ENCODE measurements around the gene TGFBI. TPM values are rescaled to one million over a fixed set of nuclear protein-coding genes. Genes with fewer than 3 reads are reported as not detected.

Gene TGFBI
- total RNA-seq, 1 donor from 2014 or later = 2.3 TPM

DNA sequence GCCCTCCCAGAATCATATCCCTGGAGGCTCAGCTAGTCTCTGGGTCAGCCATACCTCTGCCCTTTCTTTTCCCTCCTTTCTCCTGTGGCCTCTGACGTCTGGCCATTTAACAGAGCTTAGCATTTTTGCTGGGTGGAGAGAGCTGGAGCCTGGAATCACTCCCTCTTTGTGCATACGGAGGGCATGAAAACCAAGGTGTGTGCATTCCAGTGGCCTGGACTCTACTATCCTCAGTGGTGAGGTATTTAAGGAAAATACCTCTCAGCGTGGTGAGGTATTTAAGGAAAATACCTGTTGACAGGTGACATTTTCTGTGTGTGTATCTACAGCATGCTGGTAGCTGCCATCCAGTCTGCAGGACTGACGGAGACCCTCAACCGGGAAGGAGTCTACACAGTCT, 27.5 kb downstream of the TGFBI start:
- Mint-ChIP-seq H3K4me3 (ENCODE audit: low read depth) (no peak overlapping the region), H3K27ac (no peak overlapping the region), H3K36me3 (ENCODE audit: insufficient read depth) (no peaks in the 10 kb centered on the region), H3K9me3 (ENCODE audit: low read depth) (no peaks in the 10 kb centered on the region), H3K27me3 (peaks cover 11% of the 10 kb centered on the region), H3K4me1 (ENCODE audit: low read depth) (peaks cover 7% of the 10 kb centered on the region)
- TF ChIP-seq, protein P1, sequence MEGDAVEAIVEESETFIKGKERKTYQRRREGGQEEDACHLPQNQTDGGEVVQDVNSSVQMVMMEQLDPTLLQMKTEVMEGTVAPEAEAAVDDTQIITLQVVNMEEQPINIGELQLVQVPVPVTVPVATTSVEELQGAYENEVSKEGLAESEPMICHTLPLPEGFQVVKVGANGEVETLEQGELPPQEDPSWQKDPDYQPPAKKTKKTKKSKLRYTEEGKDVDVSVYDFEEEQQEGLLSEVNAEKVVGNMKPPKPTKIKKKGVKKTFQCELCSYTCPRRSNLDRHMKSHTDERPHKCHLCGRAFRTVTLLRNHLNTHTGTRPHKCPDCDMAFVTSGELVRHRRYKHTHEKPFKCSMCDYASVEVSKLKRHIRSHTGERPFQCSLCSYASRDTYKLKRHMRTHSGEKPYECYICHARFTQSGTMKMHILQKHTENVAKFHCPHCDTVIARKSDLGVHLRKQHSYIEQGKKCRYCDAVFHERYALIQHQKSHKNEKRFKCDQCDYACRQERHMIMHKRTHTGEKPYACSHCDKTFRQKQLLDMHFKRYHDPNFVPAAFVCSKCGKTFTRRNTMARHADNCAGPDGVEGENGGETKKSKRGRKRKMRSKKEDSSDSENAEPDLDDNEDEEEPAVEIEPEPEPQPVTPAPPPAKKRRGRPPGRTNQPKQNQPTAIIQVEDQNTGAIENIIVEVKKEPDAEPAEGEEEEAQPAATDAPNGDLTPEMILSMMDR (IDR thresholded peaks at IDR 0.05; ENCODE audit: unreplicated experiment) = no peak
- DNase-seq (ENCODE audit: low spot score, unreplicated experiment) = no peak

DNA sequence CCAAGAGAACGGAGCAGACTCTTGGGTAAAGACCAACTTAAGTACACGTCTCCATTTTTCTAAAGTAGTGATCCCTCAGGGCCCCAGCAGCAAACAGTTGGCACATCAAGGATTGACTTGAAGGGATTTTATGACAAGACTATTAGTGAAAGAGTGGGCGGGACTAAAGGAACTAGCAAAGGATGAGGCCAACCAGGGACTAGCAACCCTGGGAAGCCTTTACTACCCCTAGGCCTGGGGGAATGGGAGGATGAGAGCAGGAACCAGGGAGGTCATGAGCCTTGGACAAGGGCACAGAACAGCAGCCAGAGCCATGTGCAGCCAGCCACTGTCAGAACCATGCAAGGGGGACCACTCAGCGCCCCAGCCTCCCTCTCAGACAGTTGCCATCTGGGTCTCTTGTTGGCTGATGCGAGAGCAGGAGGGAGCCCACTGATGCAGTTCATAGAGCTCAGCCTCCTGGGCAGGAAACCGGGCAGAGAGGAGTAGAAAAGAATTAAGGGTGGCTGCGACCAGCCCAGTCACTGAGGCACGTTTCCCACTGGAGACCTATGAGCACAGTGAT, 28.1 kb downstream of the TGFBI start:
- Mint-ChIP-seq H3K9me3 (ENCODE audit: low read depth) (no peaks in the 10 kb centered on the region), H3K27ac (no peak overlapping the region), H3K4me3 (ENCODE audit: low read depth) (no peak overlapping the region), H3K36me3 (ENCODE audit: insufficient read depth) (no peaks in the 10 kb centered on the region), H3K27me3 (peaks cover 11% of the 10 kb centered on the region), H3K4me1 (ENCODE audit: low read depth) (peaks cover 7% of the 10 kb centered on the region)
- TF ChIP-seq, protein P1 (IDR thresholded peaks at IDR 0.05; ENCODE audit: unreplicated experiment) = no peak
- no peak for DNase-seq (ENCODE audit: low spot score, unreplicated experiment)

DNA sequence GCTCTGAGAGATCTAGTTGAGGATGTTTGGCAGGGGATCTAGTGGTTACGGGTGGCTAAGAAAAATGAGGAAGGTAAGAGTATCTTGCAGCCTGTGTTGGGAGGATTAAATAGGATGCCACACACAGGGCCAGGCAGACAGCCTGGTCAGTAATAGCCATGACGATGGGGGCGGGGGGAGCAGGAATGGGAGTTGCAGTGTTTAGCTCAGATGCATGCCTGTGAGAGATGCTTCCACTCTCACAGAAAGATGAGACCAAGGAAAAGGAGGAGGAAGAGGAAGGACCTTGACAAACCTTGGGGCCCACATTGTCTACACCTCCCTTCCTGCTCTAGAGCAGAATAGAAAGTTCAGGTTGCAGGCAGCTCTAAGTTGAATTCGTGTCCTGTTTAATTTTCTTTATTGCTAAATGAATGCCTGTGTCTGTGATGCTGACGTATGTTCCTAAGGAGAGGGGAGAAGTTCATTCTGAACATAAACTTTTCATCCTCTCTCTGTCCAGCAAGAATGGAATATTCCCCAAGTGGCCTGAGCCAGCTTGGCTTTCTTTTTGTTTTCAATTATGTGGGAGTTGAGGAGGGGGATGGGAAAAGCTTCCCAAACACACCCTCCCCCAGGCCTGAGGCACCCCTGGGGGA, 28.7 kb downstream of the TGFBI start:
- Mint-ChIP-seq H3K27me3 (peaks cover 11% of the 10 kb centered on the region), H3K9me3 (ENCODE audit: low read depth) (no peaks in the 10 kb centered on the region), H3K4me1 (ENCODE audit: low read depth) (peaks cover 7% of the 10 kb centered on the region), H3K4me3 (ENCODE audit: low read depth) (no peak overlapping the region), H3K36me3 (ENCODE audit: insufficient read depth) (no peaks in the 10 kb centered on the region), H3K27ac (no peak overlapping the region)
- no peak for DNase-seq (ENCODE audit: low spot score, unreplicated experiment)
- TF ChIP-seq, protein P1 (IDR thresholded peaks at IDR 0.05; ENCODE audit: unreplicated experiment) = no peak

DNA sequence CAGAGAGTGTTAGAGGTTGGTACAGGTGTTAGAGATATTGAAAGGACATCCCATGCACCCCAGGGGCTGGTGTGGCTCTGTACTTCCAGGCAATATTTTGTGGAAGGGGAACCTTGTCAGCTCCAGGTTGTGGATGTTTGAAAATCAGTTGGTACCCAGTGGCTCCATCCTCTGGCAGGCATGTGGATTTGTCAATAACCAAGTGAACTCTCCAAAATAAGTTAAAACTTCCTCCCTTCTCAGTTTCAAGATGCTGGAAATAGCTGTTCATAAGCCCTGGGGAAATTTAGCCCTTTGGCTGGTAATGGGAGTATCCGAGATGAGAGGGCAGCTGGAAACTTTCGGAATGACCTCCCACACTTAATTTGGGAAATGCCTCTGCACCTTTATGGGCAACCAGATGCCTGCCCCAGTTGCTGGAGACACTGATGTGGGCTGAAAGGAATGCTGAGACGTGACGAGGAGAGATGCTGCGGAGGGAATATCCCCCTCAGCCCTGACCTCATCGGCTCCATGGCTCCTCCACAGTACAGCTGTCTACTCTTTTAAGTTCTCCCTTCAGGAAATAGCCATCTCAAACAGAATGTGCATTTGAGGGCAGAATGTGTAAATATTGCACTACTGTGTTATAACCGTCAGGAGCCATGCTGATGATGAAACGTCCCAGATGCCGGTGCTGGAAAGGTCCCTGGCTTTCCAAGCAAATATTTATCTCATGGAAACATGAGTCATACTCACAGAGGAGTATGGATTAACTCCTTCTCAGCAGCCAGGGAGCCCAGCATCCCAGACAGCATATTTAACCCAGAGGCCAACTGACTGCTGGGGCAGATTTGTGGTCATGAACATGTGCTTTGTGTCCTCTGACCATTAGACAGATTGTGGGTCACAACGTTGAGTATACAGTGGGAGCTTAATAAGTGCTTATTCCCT, 29.5 kb downstream of the TGFBI start:
- Mint-ChIP-seq H3K27ac (no peak overlapping the region), H3K4me3 (ENCODE audit: low read depth) (no peak overlapping the region), H3K36me3 (ENCODE audit: insufficient read depth) (no peaks in the 10 kb centered on the region), H3K9me3 (ENCODE audit: low read depth) (no peaks in the 10 kb centered on the region), H3K4me1 (ENCODE audit: low read depth) (peaks cover 7% of the 10 kb centered on the region), H3K27me3 (peaks cover 11% of the 10 kb centered on the region)
- TF ChIP-seq, protein P1 (IDR thresholded peaks at IDR 0.05; ENCODE audit: unreplicated experiment) = no peak
- no peak for DNase-seq (ENCODE audit: low spot score, unreplicated experiment)

DNA sequence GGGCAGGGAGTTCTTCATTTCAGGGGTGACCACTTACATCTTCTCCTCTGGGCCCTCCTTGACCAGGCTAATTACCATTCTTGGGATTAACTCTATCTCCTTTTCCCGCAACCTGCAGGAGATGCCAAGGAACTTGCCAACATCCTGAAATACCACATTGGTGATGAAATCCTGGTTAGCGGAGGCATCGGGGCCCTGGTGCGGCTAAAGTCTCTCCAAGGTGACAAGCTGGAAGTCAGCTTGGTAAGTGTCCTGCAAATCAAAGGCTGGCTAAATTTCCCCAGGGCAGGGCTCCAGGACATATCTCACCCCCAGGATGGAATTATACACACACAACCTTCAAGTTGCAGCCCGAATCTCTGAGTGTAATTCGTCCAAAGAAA, 30.2 kb downstream of the TGFBI start:
- no peak for DNase-seq (ENCODE audit: low spot score, unreplicated experiment)
- H3K36me3 Mint-ChIP-seq (ENCODE audit: insufficient read depth) = no peaks in the 10 kb centered on the region
- TF ChIP-seq, protein P1 (IDR thresholded peaks at IDR 0.05; ENCODE audit: unreplicated experiment) = no peak
- H3K27me3 Mint-ChIP-seq = peaks cover 11% of the 10 kb centered on the region
- no peak overlapping the region for H3K4me3 Mint-ChIP-seq (ENCODE audit: low read depth)
- H3K4me1 Mint-ChIP-seq (ENCODE audit: low read depth) = peaks cover 1% of the 10 kb centered on the region
- H3K27ac Mint-ChIP-seq = no peak overlapping the region
- H3K9me3 Mint-ChIP-seq (ENCODE audit: low read depth) = no peaks in the 10 kb centered on the region

Measured in progenitor cell of endocrine pancreas (in vitro differentiated cells).